Breast epithelium (tissue), 3 donors: ENCODE measurements around the gene SPCS2.

ENCODE experiments used
- CTCF ChIP-seq, 3 donors: fragments of 450-650 bp; IDR thresholded peaks; one replicate each; pipeline ENCODE4 v1.5.1; 2016 to 2017; ENCODE audit warnings: antibody characterized with exemption in 3 of 3, mild to moderate bottlenecking in 3 of 3, moderate library complexity in 3 of 3
- POLR2AphosphoS5 ChIP-seq, 3 donors: sonication (generic); formaldehyde crosslinking; IDR thresholded peaks; one replicate each; pipeline ENCODE4 v1.6.1; 2017; ENCODE audit warnings: antibody characterized with exemption in 3 of 3

GRCh38 chr11:75022296-75022695 is 73.2 kb downstream of the SPCS2 start:
- TF ChIP-seq CTCF (IDR thresholded peaks at IDR 0.05) = no peak
- TF ChIP-seq POLR2AphosphoS5 (IDR thresholded peaks at IDR 0.05) = no peak
